HG02610 (cell line): Measurements from ENCODE around the gene OR51G1.
"Not testable (repeated sequence)": the region's sequence is repeated elsewhere in the genome, so short reads cannot be mapped to it uniquely, and the experiment has no call there.

Source experiments
- ATAC-seq: cut with Tn5 transposase; IDR thresholded peaks from one replicate; pipeline ENCODE4 v1.9.1; 2021; ENCODE audit warnings: mild to moderate bottlenecking, moderate library complexity; ENCODE audit not compliant: unreplicated experiment

OR51G1 gene, protein sequence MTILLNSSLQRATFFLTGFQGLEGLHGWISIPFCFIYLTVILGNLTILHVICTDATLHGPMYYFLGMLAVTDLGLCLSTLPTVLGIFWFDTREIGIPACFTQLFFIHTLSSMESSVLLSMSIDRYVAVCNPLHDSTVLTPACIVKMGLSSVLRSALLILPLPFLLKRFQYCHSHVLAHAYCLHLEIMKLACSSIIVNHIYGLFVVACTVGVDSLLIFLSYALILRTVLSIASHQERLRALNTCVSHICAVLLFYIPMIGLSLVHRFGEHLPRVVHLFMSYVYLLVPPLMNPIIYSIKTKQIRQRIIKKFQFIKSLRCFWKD

DNA sequence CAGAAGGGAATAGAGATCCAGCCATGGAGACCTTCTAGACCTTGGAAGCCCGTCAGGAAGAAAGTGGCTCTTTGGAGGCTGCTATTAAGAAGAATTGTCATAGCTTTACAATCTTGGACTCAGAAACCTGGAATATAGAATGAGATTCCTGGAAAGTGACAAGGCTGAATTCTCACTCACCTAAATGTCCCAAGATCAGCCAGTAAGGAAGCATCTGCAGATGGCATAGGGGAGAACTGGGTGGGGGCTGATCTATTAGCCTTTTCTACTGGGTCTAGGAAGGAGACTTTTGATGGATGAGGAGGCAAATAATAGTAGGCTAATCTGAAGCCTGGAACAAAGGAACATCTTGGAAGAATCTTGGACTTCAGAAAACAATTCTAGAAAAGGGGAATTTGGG is at the start of gene OR51G1:
OR51G1 (minus strand) TSS at position 101 of the 400 bp plus-strand sequence; CDS start at position 101, 0 bp downstream.
- ATAC-seq = no peak

DNA sequence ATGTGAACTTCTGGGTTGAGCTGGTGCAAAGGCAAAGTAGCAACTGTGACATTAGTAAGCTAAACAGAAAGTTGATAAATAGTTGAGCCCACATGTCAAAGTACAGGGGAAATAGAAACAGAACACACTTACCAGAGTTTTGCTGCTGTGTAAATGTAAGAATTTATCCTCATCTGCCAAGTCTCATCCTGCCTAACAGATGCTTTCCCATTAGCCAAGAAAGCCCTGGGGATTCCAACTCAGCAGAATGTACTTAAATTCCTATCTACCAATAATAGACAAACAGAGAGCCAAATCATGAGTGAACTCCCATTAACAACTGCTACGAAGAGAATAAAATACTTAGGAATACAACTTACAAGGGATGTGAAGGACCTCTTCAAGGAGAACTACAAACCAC is 38.7 kb upstream of the OR51G1 start:
- ATAC-seq = no peak

DNA sequence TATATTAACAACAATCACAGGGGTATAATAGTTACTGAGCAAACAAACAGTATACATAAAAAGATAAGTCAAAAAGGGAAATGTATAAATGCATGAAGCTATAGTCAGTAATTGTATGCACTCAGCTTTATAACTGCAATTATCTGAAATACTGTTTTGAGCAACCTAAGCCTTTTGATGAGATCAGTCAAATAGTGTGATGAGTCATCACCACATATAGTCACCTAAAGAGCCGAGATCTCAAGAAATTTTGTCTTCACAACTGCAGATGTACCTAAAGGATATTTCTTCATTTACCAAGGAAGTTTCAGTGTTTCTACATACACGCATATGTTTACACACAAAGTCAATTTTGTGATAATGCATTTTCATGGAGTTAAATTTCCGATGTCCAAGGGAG is 36.7 kb upstream of the OR51G1 start:
- no peak for ATAC-seq

- no peak for ATAC-seq
These were observed 33.3 kb upstream of the OR51G1 start for GRCh38 chr11:4957396-4957795.

GRCh38 chr11:4955613-4956012 is 31.5 kb upstream of the OR51G1 start, which contains the start of gene OR51A2:
Gene OR51A2 (minus strand): TSS chr11:4955713. CDS start chr11:4955713, 0 bp downstream.
- not testable (repeated sequence) for ATAC-seq

GRCh38 chr11:4947505-4947904 is 23.4 kb upstream of the OR51G1 start, which contains the start of gene OR51A4:
Gene OR51A4 (minus strand): TSS chr11:4947605. CDS start chr11:4947100, 505 bp downstream.
- ATAC-seq = no peak

- ATAC-seq = no peak
These were observed 12.6 kb upstream of the OR51G1 start for GRCh38 chr11:4936745-4937144.

- no peak for ATAC-seq
These were observed 8.6 kb upstream of the OR51G1 start for GRCh38 chr11:4932751-4933150.

DNA sequence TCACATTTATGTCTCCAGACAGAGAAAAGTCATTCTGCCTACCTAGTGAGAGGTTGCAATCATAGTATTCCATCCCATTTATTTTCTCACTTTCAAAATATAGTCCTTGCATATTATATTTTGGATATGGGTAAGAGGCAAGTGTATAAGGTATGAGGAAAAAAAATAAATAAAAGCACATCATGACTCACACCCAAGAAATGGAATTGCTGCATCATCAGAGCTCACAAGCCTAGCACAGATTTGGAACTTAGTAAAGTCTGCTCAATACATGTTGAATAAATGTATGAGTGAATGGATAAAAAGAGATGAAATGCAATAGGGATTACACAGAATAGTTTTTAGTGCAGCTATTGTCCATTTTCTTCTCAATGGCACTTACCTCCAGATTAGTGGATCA is 2.5 kb upstream of the OR51G1 start:
- no peak for ATAC-seq

DNA sequence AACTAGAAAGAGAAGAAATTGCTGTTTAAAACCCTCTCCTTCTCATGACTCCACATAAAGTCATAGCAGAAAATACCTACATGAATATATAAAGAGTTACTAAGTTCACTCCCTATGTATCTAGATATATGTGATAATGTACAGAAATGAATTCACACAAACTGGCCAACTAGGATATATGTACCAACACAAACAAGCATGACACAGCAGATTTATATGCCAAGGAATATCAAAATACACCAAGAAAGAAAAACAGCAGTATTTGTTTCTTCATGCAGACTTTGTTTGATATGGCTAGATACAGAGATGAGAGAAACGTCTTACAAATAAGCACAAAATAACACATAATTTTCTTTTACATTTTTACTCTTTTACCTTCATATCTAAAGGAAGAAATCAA is 1.8 kb downstream of the OR51G1 start:
- no peak for ATAC-seq

DNA sequence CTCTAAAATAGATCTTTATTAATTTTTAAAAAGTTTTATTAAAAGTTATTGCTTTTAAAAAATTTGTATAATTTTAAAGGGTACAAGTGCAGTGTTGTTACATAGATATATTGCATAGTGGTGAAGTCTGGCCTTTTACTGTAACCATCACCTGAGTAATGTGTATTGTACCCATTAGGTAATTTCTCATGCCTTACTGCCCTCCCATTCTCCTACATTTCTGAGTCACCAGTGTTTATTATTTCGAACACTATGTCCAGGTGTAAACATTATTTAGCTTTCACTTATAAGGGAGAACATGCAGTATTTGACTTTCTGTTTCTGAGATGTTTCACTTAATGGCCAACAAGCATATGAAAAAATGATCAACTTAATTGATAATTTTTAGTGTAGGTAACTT is 2.3 kb downstream of the OR51G1 start:
- no peak for ATAC-seq

- ATAC-seq = no peak
These were observed 4.9 kb downstream of the OR51G1 start, which contains the start of gene OR51G2 for GRCh38 chr11:4919250-4919649. Gene OR51G2 (minus strand): TSS chr11:4919350. CDS start chr11:4915663, 3,687 bp downstream.

DNA sequence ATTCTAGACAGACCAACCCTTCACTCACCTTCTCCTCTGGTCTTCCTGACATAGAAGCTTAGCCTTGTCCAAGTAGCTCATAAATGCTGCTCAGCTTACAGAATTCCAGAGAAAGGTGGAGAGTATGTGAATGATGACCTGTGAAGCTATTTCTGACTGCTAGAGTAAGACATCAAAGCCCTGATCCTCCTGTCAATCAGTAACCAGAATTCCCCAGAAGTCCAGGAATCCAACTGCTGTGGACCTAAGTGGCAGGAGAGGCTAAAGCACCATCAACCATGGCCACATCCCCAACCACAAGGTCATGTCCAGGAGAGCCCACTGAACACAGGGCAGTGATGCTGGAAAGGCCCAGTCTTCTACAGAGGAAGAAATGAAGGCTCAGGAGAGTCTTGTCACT is 7.6 kb downstream of the OR51G1 start:
- ATAC-seq = no peak

- no peak for ATAC-seq
These were observed 20.7 kb downstream of the OR51G1 start, which contains the start of gene OR51A7 for GRCh38 chr11:4903484-4903883. Gene OR51A7 (plus strand): TSS chr11:4903783. CDS start chr11:4907370, 3,587 bp downstream.

DNA sequence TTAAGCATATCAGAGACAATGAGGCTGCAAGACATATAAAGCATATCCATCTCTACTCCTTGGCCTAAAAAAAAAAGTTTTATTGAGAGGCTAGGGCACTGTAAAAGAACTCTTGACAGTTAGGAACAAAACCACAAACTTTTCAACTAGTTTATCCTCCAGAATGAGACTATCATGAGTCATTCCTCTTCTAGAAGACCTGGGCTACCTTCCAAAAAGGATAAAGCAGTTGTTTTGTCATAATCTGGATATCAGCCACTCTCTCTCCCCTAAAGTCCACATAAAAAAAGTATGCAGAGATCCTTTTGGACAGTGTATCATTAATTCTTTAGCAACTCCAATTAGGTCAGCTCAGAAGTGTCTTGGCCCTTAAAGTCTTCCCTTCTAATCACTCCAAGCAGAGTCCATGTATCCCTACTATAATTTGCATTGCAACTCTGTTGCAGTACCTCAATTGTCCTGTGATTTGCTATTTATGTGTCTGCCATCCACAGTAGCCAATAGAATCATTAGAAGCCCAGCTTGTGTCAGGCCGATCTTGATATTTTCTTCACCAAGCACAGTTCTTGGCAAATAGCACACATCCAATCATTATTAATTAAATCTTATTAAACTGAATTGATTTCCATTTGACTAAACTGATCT is 32.0 kb downstream of the OR51G1 start:
- ATAC-seq = no peak

- no peak for ATAC-seq
These were observed 33.9 kb downstream of the OR51G1 start for GRCh38 chr11:4890279-4890678.

GRCh38 chr11:4887591-4887990 is 36.5 kb downstream of the OR51G1 start:
- ATAC-seq = no peak

GRCh38 chr11:4886186-4886585 is 38.0 kb downstream of the OR51G1 start:
- ATAC-seq = no peak

- ATAC-seq = no peak
These were observed 39.8 kb downstream of the OR51G1 start for GRCh38 chr11:4884361-4884760.

DNA sequence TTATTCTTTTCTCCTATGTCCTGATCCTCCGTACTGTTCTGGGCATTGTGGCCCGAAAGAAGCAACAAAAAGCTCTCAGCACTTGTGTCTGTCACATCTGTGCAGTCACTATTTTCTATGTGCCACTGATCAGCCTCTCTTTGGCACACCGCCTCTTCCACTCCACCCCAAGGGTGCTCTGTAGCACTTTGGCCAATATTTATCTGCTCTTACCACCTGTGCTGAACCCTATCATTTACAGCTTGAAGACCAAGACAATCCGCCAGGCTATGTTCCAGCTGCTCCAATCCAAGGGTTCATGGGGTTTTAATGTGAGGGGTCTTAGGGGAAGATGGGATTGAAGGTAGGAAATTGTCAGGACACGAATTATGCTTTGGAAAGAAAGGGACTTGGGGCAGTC is 41.6 kb downstream of the OR51G1 start:
- no peak for ATAC-seq

DNA sequence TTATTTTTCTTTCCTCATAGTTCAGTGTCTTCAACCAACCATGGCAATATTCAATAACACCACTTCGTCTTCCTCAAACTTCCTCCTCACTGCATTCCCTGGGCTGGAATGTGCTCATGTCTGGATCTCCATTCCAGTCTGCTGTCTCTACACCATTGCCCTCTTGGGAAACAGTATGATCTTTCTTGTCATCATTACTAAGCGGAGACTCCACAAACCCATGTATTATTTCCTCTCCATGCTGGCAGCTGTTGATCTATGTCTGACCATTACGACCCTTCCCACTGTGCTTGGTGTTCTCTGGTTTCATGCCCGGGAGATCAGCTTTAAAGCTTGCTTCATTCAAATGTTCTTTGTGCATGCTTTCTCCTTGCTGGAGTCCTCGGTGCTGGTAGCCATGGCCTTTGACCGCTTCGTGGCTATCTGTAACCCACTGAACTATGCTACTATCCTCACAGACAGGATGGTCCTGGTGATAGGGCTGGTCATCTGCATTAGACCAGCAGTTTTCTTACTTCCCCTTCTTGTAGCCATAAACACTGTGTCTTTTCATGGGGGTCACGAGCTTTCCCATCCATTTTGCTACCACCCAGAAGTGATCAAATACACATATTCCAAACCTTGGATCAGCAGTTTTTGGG is 42.2 kb downstream of the OR51G1 start, which contains the start of gene OR51T1:
OR51T1 (plus strand) TSS at position 41 of the 641 bp plus-strand sequence; CDS start at position 41, 0 bp downstream.
- no peak for ATAC-seq
